CD4-positive, alpha-beta T cell treated with Interleukin-12 subunit alpha and Interleukin-12 subunit beta, for 1 hour (primary cell): ENCODE results near the gene TAF4.
A peak's percentile ranks its signal among the peaks of the same experiment; 100 is the strongest.
"Not testable (repeated sequence)": the region's sequence is repeated elsewhere in the genome, so short reads cannot be mapped to it uniquely, and the experiment has no call there.

Experiments
- DNase-seq: peaks from one replicate; pipeline ENCODE4 v3.0.0-alpha.2; 2020

The TAF4 gene, protein sequence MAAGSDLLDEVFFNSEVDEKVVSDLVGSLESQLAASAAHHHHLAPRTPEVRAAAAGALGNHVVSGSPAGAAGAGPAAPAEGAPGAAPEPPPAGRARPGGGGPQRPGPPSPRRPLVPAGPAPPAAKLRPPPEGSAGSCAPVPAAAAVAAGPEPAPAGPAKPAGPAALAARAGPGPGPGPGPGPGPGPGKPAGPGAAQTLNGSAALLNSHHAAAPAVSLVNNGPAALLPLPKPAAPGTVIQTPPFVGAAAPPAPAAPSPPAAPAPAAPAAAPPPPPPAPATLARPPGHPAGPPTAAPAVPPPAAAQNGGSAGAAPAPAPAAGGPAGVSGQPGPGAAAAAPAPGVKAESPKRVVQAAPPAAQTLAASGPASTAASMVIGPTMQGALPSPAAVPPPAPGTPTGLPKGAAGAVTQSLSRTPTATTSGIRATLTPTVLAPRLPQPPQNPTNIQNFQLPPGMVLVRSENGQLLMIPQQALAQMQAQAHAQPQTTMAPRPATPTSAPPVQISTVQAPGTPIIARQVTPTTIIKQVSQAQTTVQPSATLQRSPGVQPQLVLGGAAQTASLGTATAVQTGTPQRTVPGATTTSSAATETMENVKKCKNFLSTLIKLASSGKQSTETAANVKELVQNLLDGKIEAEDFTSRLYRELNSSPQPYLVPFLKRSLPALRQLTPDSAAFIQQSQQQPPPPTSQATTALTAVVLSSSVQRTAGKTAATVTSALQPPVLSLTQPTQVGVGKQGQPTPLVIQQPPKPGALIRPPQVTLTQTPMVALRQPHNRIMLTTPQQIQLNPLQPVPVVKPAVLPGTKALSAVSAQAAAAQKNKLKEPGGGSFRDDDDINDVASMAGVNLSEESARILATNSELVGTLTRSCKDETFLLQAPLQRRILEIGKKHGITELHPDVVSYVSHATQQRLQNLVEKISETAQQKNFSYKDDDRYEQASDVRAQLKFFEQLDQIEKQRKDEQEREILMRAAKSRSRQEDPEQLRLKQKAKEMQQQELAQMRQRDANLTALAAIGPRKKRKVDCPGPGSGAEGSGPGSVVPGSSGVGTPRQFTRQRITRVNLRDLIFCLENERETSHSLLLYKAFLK

DNA sequence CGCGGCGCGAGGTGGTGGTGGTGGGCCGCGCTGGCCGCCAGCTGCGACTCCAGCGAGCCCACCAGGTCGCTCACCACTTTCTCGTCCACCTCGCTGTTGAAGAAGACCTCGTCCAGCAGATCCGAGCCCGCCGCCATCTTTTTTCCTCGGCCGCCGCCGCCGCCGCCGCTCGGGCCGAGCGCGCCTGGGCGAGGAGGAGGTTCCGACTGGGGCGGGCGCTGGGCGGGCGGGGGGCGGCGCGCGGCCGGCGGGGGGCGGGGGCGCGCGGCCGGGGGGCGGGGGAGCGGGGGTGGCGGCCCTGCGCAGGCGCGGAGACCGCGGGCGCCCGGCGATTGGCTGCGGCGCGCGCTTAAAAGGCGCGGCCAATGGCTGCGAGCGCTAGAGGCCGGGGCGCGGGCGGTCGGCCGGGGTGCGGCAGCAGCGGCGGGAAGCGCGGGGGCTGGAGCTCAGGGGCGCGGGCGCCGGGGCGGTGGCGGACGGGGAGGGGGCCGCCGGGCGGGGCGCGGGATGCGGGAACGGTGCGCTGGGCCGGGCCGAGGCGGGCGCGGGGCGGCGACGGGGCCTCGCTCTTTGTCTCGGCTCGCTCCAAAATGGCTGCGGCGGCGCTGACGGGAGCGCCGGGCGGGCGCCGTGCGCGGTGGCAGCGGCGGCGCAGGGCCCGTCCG lies at the start of gene TAF4:
Gene TAF4, minus strand, starts transcription at position 208 of the 665 bp plus-strand sequence. Its CDS starts 71 bp downstream, at position 137.
- DNase-seq: peak; percentile 88

DNA sequence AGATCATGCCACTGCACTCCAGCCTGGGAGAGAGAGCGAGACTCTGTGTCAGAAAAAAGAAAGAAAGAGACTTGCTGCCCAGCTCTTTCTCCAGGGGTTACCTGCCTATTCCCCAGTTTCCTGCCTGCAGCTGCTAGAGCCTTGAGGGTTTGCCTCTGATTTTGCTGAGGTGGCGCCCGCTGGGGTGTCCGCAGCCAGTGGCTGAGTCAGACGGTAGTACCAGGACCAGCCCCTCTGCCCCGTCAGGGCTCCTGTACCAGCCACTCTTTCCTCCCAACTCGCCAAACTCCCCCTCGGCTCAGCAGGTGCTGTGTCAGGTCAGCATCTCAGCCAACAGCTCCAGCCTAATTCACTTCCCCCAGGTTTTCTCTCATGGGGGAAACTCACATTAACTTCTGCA lies 49.2 kb upstream of the TAF4 start:
- no peak for DNase-seq

DNA sequence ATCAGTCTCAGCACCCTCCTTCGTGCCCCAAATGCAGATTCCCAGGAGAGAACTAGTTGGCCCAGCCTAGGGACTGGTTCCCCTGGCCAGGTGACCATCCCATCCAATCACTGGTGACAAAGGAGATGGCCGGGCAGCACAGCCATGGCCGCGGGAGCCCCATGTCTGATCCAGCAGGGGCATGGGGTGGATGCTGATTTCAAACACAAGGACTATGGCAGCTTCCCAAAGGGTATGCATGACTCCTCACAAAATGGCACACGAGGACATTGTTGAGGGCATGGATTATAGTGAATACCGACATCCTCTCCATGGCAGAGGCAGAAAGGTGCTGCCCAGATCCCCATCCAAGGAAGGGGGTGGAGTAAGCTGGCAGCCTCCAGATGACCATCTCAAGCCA lies 46.7 kb upstream of the TAF4 start:
- DNase-seq: no peak

DNA sequence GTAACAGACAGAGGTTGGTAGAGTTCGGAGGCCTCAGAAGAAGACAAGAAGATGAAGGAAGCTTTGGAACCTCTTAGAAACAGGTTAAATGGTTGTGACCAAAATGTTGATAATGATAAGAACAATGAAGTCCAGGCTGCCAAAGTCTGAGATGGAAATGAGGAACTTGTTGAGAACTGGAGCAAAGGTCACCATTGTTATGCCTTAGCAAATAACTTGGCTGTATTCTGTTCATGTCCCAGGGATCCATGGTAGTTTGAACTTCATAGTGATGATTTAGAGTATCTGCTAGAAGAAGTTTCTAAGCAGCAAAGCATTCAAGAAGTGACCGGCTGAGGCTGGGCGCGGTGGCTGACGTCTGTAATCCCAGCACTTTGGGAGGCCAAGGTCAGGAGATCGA lies 45.5 kb upstream of the TAF4 start:
- DNase-seq: no peak

DNA sequence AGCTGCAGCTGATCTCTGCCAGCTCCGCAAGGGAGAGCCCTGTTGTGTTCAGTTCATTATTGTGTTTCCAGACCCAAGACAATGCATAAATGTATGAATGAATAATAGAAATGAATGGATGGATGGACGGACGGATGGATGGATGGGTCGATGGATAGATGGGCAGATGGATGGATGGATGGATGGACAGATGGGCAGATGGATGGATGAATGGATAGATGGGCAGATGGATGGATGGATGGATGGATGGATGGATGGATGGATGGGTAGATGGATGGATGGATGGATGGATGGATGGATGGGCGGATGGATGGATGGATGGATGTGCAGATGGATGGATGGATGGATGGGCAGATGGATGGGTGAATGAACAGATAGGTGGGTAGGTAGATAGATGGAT lies 39.9 kb upstream of the TAF4 start:
- no peak for DNase-seq

DNA sequence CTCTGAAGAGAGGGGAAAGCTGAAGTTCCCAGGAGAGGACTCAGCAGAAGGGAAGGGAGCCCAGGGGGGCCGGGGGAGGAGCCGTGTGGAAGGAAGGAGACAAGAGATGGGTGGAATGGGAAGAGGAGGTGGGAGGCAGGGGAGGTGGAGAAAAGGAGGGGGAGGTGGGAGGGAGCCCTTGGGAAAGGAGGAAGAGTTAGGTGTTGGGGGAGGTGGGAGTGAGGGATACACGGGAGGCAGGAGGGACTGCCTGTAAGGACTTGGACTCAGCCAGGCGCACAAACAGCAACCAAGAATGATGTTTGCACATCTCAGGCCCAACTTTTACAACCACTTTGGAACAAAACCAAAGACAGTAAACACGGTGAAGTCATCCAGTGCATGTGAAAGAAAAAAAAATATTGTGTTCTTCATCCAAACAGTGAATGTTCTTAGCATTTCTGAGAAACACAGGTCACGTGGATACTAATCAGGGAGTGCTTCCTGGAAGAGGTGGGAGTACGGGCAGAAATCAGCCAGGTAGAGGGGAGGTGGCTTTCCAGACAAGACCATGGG lies 39.2 kb upstream of the TAF4 start:
- no peak for DNase-seq

DNA sequence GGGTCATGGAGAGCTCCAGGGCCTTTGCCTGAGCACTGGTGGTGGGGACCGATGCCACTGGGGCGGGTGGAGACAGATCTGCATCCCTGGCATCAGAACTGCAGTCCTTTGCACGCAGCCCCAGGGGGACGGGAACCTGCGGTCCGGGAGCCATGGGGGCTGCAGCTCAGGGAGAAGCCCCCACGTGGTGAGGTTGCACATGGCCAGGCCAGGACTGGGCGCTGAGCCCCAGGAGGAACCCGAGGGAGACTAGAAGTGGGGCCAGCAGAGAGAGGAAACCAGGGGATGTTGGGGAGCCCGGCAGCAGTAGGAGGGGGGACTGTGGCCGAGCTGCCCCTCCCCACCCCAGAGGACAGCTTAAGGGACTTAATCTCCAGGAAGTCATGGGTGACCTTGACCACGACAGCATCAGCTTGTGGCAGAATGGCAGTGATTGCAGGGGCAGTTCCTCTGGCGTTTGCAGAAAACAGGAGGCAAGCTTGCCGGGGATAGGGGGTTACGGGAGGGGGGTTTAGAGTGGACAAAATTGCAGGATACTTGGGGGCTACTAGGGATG lies 38.6 kb upstream of the TAF4 start:
- DNase-seq: no peak

DNA sequence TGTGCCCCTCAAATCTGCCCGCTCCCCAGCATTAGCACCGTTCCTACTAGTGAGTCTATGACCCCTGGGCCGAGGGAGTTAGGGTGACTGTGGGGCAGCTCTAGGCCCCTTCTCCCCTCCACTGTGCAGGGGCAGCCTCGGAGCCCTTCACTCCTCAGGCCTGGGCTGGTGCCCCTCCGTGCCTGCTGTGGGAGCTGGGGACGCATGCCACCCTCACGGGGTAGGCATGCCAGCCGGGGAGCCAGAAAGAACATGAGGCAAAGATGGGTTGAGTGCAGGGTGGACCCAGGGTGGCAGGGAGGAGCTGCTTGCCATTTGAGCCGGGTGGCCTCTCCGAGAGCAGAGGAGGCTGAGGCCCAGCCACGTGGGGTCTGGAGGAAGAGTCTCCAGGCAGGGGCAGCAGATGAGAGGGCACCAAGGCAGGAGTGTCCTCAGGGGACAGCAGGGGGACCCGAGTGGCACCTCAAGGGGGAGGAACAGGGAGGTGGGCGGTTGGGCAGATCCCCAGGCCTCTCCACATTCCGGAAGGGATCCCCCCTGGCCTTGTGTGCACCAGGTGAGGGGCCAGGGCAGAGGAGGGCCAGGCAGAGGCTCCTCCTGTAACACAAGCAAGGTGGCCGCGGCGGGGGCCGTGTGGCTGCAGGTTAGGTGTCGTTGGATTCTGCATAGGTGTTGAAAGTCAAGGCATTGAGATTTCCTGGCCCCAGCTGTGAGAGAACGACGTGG lies 38.0 kb upstream of the TAF4 start:
- no peak for DNase-seq

DNA sequence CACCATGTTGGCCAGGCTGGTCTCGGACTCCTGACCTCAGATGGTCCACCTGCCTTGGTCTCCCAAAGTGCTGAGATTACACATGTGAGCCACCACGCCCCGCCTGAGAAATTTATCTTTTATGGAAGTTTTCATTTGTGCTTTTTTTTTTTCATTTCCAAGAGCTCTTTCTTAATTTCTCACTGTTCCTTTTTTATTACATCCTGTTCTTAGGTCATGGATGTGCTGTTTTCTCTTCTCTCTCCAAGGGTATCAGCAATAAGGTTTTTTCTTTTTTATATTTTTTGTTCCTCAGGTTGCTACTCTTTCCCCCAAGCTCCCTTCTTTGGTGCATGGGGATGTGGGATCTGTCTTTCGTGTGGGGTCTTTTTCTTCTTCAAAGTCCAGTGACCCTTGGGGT lies 35.4 kb upstream of the TAF4 start:
- no peak for DNase-seq

DNA sequence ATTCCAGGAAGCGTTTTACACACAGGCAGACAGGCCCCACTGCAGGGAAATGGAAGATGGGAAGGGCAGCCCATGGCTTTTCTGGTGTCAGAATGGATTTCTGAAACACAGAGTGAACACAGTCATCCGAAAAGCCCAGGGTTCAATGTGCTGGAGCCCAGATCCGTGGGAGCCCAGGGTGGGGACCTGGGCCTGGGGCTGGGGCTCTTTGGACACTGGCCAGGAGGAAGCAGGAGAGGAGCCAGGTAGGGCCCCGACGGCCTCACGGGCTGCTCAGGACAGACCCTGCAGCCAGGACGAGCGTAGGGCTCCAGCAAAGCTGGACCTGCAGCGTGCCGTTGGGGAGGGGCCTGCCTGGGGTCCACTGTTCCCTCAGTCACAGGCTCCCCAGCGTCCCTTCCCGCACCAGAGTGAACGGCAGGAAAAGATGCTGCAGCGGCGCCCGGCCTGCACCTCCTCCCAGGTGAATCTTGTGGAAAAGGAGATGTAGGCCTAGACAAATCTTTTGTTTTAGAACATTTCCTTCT lies 32.3 kb upstream of the TAF4 start:
- DNase-seq: no peak

DNA sequence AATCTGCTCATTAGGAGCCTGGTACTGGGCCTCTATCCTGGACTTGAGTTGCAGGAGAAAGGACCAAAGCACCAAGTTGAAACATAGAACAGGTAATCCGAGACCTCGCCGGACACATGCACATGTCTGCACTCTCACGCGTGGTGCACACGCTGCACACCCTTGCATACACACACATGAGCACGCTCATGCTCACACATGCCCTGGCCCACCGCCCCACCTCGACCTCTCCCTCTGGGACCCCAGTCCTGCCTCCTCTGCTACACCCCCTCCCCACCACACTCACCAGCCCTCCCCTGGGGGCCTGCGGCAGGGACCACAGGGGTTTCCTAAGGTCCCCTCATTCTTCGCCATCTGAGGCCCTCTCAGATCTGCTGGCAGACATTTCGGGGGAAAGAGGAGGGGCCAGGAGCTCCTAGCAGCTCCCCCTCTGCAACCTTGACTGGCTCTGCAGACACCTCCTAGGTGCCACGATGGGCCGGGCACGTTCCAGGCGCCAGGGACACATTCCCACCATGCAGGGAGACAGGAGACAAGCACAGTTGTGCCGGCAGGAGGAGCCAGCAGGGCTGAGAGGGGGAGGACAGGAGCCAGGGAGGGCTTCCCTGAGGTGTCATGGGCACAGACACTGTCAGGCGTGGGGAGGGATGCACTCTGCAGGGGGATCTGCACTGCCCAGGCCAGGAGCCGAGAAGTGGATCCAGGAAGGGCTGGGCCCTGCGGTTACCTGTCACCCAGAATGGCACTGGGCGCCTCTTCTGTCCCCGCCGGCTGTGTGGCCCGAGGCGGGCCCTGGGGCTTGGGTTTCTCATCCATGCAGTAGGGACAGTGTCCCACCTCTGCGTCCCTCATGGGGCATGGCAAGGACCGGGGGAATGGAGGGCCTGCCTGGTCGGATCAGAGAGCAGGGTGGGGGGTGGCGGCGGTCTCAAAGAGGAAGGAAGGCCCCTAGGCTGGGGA lies 31.0 kb upstream of the TAF4 start:
- DNase-seq: no peak

DNA sequence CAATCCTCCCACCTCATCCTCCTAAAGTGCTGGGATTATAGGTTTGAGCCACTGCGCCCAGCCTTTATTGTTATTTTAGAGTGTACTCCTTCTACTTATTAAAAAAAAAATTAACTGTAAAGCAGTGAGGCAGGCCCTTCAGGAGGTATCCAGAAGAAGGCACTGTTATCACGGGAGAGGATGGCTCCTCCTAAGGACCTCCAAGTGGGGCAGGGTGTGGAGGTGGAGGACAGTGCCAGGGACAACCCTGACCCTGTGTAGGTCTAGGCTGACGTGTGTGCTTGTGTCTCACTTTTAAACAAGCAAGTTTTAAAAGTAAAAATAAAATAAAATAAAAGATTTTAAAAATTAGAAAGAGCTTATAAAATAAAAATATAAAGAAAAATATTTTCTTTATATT lies 23.7 kb upstream of the TAF4 start:
- no peak for DNase-seq

DNA sequence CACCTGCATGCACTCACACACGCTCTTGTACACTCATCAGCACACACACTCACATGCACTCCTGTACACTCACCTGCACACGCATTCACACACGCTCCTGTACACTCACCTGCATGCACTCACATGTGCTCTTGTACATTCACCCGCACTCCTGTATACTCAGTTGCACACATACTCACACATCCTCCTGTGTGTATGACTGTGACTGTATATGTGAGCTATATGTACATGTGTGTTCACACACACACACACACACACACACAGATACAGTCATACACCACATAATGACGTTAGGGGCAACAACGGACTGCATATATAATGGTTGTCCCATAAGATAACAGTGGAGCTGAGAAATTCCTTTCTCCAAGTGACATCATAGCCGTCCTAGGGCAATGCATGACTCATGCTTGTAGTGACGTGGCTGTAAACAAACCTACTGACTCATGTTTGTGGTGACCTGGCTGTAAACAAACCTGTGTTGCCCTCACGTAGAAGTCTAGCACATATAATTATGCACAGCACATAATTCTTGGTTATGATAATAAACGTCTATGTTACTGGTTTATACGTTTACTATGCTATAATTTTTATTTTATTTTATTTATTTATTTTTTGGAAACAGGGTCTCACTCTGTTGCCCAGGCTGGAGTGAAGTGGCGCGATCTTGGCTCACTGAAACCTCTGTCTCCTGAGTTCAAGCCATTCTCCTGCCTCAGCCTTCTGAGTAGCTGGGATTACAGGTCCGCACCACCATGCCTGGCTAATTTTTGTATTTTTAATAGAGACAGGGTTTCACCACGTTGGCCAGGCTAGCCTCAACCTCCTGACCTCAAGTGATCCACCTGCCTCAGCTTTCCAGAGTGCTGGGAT lies 22.8 kb upstream of the TAF4 start:
- DNase-seq: no peak

DNA sequence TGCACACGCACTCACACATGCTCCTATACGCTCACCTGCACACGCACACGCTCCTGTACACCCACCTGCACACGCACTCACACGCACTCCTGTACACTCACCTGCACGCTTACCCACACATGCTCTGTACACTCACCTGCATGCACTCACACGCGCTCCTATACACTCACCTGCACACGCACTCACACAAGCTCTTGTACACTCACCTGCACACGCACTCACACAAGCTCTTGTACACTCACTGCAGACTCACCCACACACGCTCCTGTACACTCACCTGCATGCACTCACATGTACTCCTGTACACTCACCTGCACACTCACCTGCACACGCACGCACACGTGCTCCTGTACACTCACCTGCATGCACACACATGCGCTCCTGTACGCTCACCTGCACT lies 22.0 kb upstream of the TAF4 start:
- DNase-seq: no peak

DNA sequence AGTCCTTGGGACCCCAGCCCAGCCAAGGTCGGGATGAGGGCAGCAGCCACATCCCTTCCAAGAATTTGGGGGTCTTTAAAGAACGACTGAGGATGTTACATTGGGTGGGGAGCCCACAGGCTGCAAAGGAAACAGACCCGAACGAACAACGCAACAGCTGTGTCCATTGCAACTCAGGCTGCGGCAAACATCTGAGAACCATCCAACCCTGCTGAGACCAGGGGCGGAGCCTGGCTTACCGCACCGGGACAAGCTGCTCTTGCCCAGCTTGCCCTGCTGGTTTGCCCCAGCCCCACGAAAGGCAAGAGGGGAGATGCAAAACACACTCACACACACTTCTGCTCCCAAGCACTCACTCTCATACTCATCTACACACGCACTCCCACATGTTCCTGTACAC lies 21.5 kb upstream of the TAF4 start:
- DNase-seq: no peak

DNA sequence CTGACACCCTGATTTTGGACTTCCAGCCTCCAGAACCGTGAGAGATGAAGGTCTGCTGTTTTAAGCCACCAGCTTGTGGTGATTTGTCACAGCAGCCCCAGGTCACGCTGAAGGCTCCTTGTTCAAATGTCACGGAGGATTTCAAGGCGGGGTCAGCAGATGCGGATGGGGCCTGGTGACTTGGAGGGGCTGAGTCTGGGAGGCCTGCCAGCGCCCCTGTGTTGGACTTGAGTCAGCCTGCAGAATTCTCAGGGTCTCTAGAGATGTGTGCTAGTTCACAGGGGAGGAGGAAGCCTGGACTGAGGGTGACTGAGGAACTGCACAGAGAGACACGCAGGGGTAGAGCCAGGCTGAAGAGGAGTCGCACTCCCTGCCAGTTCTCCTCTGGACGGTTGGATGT lies 19.5 kb upstream of the TAF4 start:
- no peak for DNase-seq

DNA sequence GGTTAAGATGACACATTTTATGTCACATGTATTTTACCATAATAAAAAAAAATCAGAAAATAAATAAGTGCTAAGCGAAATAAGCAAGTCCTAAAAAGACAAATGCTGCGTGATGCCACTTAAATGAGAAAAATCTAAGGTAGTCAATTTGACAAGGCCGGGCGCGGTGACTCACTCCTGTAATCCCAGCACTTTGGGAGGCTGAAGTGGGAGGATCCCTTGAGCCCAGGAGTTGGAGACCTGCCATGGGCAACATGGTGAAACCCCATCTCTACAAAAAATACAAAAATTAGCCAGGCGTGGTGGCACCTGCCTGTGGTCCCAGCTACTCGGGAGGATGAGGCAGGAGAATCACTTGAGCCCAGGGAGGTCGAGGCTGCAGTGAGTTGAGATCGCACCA lies 18.5 kb upstream of the TAF4 start:
- DNase-seq: not testable (repeated sequence)

DNA sequence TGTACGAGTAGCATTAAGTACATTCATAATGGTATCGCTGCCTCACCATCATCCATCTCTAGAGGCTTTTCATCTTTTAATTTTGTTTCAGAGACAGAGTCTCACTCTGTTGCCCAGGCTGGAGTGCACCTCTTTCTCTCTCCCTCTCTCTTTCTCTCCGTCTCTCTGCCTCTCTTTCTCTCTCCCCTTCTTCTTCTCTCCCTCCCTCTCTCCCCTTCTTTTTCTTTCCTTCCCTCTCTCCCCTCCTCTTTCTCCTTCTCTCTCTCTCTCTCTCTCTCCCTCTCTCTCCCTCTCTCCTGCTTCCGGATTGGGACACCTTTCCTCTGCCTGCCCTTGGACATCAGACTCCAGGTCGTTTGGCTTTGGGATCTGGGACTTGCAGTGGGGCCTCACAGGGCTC lies 17.6 kb upstream of the TAF4 start:
- DNase-seq: no peak

DNA sequence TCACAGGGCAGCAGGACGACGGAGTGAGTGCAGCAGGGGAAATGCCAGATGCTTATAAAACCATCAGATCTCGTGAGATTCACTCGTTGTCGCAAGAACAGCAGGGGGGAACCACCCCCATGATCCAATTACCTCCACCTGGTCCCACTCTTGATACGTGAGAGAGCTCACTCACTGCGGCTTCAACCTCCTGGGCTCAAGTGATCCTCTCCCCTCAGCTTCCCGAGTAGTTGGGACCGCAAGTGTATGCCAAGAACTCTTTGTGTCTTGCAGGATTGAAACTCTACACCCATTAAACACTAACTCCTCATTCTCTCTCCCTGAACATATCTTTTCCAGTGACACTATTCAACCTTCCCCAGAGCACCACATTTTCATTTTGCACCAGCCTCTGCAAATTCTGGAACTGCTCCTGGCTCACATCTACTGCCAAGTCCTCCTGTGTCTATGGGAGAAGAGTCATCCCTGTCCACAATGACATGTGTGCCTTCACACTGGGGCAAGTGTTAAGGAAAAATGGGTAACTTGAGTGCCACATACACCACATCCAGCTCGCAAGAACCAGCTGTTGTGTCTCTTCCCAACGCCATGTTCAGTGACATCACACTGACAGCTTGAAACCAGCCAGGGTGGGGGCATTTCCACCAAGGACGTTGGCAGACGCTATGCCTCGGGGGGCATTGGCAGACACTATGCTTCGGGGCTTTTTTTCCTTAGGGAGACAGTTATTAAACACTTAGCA lies 14.7 kb upstream of the TAF4 start:
- DNase-seq: no peak
